GM21423 (cell line): ENCODE measurements around the gene IRF3.
"Not testable (repeated sequence)": the region's sequence is repeated elsewhere in the genome, so short reads cannot be mapped to it uniquely, and the experiment has no call there.

ENCODE experiments used
- ATAC-seq: cut with Tn5 transposase; IDR thresholded peaks from one replicate; pipeline ENCODE4 v1.9.1; 2021; ENCODE audit warnings: mild to moderate bottlenecking, moderate library complexity; ENCODE audit not compliant: unreplicated experiment

The IRF3 gene

DNA sequence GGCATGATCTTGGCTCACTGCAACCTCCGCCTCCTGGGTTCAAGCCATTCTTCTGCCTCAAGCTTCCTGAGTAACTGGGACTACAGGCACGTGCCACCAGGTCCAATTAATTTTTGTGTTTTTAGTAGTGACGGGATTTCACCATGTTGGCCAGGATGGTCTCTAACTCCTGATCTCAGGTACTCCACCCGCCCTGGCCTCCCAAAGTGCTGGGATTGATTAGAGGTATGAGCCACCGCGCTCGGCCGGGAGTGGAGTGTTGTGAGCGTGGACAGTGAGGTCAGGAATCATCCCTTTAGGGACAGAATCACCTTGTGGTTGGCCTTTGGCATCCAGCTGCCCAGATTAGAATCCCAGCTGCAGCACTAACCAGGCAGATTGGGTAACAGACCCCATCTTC lies 36.0 kb downstream of the IRF3 start:
- no peak for ATAC-seq

DNA sequence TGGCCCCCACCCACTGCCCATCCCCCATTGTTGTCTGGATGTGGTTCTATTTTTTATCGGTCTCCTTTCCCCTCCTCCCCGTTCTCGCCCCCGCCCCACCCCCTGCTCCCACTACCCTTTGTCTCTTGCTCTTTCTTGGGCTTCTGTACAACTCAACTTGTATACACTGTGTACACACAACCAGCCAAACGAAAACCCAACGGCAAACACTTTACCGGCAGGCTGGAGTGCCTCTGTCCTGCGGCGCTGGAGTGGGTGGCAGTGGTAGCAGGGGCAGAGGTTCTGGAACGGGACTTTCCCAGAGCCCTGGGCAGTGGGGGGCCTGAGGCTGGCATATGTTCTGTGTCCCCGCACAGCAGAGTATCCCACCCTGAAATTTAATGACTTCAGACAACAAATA lies 39.4 kb downstream of the IRF3 start:
- no peak for ATAC-seq

DNA sequence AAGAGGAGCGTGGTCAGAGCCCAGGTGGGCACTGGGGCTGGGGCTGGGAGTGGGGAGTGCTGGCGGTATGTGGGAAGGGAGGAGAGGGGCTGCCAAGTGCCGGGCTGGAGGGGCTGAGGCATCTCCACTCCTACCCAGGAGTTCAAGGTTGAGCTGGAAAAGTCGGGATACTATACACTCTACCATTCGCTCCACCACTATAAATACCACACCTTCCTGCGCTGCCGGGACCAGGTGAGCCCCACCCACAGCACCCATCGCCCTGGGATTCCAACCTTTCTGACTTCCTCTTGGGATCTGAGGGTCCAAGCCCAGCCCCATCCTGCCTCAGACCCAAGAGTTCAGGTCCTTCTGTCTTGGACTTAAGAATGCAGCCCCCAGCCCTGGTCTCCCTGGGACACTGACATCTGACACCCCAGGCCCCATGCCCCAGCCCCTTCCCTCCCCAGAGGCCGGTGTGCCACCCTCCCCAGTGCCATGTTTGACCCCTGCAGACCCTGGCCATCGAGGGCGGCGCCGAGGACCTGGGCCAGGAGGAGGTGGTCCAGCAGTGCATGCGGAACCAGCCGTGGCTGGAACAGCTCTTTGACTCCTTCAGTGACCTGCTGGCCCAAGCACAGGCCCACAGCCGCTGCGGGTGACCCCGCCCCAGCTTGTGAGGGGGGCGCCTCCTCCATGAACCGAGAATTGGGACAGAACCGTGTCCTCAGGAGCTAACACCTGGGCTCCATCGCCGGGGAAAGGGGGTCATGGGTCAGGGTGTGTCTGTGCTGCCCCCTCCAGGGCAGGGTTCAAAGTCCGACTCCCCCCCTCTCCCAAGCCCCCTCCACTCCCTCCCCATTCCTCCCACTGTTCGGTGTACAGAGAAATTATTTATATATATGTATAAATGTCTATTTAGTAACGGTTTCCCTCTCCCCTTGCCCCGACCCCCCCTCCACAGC lies 40.4 kb downstream of the IRF3 start:
- ATAC-seq = no peak

DNA sequence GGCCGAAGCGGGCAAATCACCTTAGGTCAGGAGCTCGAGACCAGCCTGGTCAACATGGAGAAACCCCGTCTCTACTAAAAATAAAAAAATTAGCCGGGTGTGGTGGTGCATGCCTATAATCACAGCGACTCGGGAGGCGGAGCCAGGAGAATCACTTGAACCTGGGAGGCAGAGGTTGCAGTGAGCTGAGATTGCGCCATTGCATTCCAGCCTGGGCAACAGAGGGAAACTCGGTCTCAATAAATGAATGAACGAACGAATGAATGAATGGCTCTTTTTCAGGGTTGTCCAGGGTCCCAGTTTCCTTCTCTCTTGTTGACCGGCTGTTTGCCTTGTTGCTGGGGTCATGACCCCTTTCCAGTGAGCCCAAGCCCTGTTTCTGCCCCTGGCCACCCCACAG lies 47.8 kb downstream of the IRF3 start:
- ATAC-seq = not testable (repeated sequence)

DNA sequence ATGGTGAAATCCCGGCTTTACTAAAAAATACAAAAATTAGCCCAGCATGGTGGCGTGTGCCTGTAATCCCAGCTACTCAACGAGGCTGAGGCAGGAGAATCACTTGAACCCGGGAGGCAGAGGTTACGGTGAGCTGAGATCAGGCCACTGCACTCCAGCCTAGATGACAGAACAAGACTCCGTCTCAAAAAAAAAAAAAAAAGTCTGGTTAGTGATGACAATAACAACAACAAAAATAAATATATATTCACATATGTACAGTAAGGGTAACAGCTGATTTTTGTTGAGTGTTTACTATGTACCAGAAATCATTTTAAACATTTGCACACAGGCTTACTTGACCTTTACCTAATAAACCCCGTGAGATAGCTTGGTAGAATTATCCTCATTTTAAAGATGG lies 48.7 kb downstream of the IRF3 start:
- no peak for ATAC-seq

DNA sequence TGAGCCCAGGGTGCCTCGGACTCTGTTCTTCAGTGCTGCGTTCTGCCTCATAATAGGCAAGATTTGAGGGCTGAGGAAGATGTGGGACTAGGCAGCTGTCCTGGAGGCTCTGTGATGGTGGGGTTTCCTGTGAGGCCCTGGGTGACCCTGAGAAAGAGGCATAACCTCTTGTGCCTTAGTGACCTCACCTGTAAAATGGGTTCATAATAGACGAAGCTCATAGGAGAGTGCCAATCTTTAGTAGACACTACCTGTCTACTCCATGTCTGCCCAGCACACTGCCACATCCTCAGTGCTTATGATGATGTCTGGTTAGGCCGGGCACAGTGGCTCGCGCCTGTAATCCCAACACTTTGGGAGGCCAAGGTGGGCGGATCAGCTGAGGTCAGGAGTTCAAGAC lies 49.1 kb downstream of the IRF3 start:
- ATAC-seq = no peak

DNA sequence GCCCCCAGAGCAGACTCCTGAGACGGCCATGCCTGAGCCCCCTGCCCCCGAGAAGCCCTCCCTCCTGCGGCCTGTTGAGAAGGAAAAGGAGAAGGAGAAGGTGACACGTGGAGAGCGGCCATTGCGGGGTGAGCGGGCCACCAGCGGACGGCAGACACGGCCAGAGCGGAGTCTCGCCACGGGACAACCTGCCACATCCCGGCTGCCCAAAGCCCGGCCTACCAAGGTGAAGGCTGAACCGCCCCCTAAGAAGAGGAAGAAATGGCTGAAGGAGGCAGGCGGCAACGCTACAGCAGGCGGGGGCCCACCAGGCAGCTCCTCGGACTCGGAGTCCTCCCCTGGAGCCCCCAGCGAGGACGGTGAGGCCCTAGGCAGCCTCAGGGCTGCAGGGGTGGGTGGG lies 49.8 kb downstream of the IRF3 start:
- ATAC-seq = no peak

DNA sequence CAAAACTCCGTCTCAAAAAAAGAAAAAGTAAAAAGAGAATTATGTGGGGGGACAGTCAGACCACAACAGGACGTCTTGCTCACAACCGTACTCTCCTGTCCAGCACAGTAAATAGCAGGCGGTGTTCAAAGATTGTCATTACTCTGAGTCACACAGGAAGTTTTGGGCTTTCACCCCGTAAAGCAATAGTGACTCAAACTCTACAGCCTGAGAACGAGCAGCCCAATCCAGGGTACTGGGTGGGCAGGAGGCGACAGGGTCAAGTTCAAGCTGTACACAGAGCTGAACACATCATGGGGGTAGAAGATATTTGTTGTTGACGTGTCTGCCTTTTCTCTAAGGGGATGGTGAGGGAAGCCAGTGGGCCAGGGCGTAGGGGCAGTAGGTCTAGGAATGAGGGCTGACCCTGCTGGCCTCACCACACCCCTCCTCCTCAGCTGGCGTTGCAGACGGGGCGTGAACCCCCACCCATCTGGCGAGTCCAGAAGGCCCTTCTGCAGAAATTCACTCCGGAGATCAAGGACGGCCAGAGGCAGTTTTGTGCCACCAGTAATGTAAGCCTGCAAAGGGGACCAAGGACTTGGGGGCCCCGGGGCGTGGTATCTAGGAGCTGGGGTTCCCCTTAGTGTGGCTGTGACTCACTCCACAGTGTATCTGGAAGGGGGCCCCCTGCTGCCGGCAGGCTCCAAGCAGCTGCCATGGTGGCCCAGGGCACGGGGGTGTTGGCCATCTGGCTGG lies 51.4 kb downstream of the IRF3 start:
- ATAC-seq = no peak

DNA sequence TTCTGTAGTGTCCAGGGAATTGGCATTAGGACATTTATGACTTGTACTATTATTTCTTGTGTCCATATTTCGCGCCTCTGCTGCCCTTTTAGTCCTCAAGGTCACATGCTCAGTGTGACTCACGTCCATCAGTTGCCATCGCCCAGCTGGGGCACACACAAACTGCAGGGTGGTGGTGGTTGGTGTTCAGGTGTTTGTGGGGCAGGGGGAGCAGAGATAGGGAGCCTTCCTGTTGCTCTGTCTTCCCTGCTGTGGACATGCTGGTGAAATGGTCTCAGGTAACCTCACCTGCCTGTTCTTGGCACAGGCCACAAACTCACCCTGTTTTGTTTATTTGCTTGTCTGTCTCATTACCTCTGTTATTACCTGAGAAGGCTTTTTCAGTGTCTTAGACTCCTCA lies 52.3 kb downstream of the IRF3 start:
- ATAC-seq = no peak
